ENCODE results near the gene AUTS2.

Gene AUTS2

GRCh38 chr7:70654146-70654545 lies 1055.9 kb downstream of the AUTS2 start:
- in situ Hi-C loops (cut with MboI; ENCODE audit: low sequenced_read_pairs): no loop called here

- in situ Hi-C loops (cut with MboI; ENCODE audit: low sequenced_read_pairs): no loop called here
These were observed 1056.7 kb downstream of the AUTS2 start for GRCh38 chr7:70654979-70655378.

GRCh38 chr7:70655694-70656093 lies 1057.4 kb downstream of the AUTS2 start:
- in situ Hi-C loops (cut with MboI; ENCODE audit: low sequenced_read_pairs): no loop called here

GRCh38 chr7:70657571-70657970 lies 1059.3 kb downstream of the AUTS2 start:
- in situ Hi-C loops (cut with MboI; ENCODE audit: low sequenced_read_pairs): no loop called here

GRCh38 chr7:70657989-70658632 lies 1059.8 kb downstream of the AUTS2 start:
- in situ Hi-C loops (cut with MboI; ENCODE audit: low sequenced_read_pairs): no loop called here

- in situ Hi-C loops (cut with MboI; ENCODE audit: low sequenced_read_pairs): no loop called here
These were observed 1061.0 kb downstream of the AUTS2 start for GRCh38 chr7:70659263-70659662.

- in situ Hi-C loops (cut with MboI; ENCODE audit: low sequenced_read_pairs): no loop called here
These were observed 1062.0 kb downstream of the AUTS2 start for GRCh38 chr7:70660154-70660818.

- in situ Hi-C loops (cut with MboI; ENCODE audit: low sequenced_read_pairs): no loop called here
These were observed 1062.5 kb downstream of the AUTS2 start for GRCh38 chr7:70660819-70661191.

- in situ Hi-C loops (cut with MboI; ENCODE audit: low sequenced_read_pairs): no loop called here
These were observed 1065.4 kb downstream of the AUTS2 start for GRCh38 chr7:70663680-70664079.

- in situ Hi-C loops (cut with MboI; ENCODE audit: low sequenced_read_pairs): no loop called here
These were observed 1067.7 kb downstream of the AUTS2 start for GRCh38 chr7:70665997-70666396.

- in situ Hi-C loops (cut with MboI; ENCODE audit: low sequenced_read_pairs): no loop called here
These were observed 1069.1 kb downstream of the AUTS2 start for GRCh38 chr7:70667406-70667805.

GRCh38 chr7:70668606-70669358 lies 1070.5 kb downstream of the AUTS2 start:
- in situ Hi-C loops (cut with MboI; ENCODE audit: low sequenced_read_pairs): no loop called here

GRCh38 chr7:70669854-70670253 lies 1071.6 kb downstream of the AUTS2 start:
- in situ Hi-C loops (cut with MboI; ENCODE audit: low sequenced_read_pairs): no loop called here

GRCh38 chr7:70670288-70670687 lies 1072.0 kb downstream of the AUTS2 start:
- in situ Hi-C loops (cut with MboI; ENCODE audit: low sequenced_read_pairs): no loop called here

GRCh38 chr7:70673778-70674570 lies 1075.7 kb downstream of the AUTS2 start:
- in situ Hi-C loops (cut with MboI; ENCODE audit: low sequenced_read_pairs): no loop called here

GRCh38 chr7:70674571-70675010 lies 1076.3 kb downstream of the AUTS2 start:
- in situ Hi-C loops (cut with MboI; ENCODE audit: low sequenced_read_pairs): no loop called here

GRCh38 chr7:70676243-70676642 lies 1078.0 kb downstream of the AUTS2 start:
- in situ Hi-C loops (cut with MboI; ENCODE audit: low sequenced_read_pairs): no loop called here

- in situ Hi-C loops (cut with MboI; ENCODE audit: low sequenced_read_pairs): no loop called here
These were observed 1080.5 kb downstream of the AUTS2 start for GRCh38 chr7:70678621-70679251.

GRCh38 chr7:70679661-70680060 lies 1081.4 kb downstream of the AUTS2 start:
- in situ Hi-C loops (cut with MboI; ENCODE audit: low sequenced_read_pairs): no loop called here

- in situ Hi-C loops (cut with MboI; ENCODE audit: low sequenced_read_pairs): no loop called here
These were observed 1082.0 kb downstream of the AUTS2 start for GRCh38 chr7:70680306-70680705.
